ENCODE measurements around the gene MGAT4D.
"Not testable (repeated sequence)": the region's sequence is repeated elsewhere in the genome, so short reads cannot be mapped to it uniquely, and the experiment has no call there.

MGAT4D gene

GRCh38 chr4:140427919-140428471 lies 70.1 kb downstream of the MGAT4D start:
- DNase-seq = peak; percentile 23

DNA sequence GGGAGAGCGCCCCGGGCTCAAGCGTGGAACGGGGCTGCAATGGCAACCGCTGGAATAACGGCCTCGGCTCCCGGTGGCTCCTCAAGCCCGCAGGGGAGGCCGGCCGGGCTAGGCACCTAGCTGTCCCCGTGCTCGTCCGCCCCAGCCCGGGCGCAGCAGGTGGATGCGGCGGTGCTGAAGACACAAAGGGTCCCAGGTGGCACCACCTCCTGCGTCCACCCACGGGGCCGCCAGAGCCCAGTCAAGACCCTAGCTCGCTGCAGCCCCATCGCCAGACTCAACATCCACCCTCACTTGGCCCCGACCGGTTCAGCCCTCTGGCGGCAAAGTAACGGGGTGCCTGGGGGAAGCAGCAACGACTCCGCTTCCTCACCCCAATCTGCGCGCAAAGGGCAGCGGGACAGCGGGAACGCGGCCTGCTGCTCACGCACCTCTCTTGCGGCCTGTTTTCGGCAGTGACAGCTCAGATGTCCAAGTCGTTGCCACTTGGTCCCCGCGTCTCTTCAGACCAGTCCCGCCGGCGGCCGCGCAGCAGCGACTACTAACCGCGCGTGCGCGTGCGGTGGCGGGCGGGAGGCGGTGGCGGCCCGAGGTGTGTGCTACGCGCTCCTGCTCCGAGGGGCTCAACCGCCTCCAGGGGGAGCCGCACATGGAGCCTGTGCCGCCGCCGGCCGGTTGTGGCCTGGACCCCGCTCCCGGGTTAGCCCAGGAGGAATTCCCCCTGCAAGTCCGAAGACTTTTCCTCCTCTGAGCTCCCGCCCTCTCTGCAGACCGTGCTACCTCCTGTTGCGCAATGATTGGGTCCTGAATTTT lies 70.8 kb downstream of the MGAT4D start, which contains the start of gene CLGN:
CLGN (minus strand) TSS at position 543 of the 813 bp plus-strand sequence. CDS start 14,570 bp downstream, outside the sequence.
- peak; percentile 88 for DNase-seq

GRCh38 chr4:140426610-140427105 lies 71.4 kb downstream of the MGAT4D start:
- peak; percentile 96 for DNase-seq

GRCh38 chr4:140423106-140423505 lies 75.0 kb downstream of the MGAT4D start:
- DNase-seq = no peak

DNA sequence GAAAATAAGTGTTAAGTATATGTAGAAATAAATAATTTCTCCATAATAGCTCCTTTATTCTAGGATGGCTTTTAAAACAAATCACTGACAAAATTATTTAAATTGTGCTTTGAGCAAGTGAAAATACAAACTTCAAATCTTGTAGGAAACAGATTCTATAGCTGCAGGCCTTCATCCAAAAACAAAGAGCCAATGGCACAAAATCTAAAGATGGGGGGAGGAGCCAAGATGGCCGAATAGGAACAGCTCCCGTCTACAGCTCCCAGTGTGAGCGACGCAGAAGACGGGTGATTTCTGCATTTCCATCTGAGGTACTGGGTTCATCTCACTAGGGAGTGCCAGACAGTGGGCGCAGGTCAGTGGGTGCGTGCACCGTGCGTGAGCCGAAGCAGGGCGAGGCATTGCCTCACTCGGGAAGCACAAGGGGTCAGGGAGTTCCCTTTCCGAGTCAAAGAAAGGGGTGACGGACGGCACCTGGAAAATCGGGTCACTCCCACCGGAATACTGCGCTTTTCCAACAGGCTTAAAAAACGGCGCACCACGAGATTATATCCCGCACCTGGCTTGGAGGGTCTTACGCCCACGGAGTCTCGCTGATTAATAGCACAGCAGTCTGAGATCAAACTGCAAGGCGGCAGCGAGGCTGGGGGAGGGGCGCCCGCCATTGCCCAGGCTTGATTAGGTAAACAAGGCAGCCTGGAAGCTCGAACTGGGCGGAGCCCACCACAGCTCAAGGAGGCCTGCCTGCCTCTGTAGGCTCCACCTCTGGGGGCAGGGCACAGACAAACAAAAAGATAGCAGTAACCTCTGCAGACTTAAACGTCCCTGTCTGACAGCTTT lies 84.7 kb downstream of the MGAT4D start:
- not testable (repeated sequence) for DNase-seq

- DNase-seq = no peak
Measured at GRCh38 chr4:140408974-140409373, 89.1 kb downstream of the MGAT4D start.

- no peak for DNase-seq
Measured at GRCh38 chr4:140406292-140406691, 91.8 kb downstream of the MGAT4D start.

DNA sequence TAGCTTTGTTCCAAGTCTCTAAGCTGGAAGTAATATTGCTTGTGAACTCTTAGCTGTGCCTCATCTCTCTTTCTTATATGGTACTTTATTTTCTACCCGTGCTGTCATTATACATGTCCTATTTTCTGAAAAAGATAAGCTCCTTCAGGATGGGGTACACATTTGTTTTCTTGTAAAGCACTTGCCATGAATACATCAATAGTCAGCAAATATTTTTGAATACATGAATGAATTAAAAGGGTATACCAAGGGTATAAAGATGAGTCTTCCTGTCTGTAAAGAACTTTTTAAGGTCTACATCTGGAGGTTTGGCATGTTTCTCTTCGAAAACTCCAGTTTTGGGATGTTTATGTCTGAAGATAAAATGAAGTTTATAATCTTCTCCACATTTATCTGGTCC lies 98.0 kb downstream of the MGAT4D start:
- no peak for DNase-seq

GRCh38 chr4:140395668-140396067 lies 102.4 kb downstream of the MGAT4D start:
- peak; percentile 18 for DNase-seq
